Astrocyte of the spinal cord (primary cell): ENCODE measurements around the gene SLC12A3.

ENCODE experiments used
- DNase-seq: peaks from one replicate; pipeline ENCODE4 v3.0.0; 2011; ENCODE audit warnings: low read depth, low spot score
- H3K4me3 ChIP-seq: 2 replicates; pipeline ENCODE4 v1.5.1; 2011; ENCODE audit warnings: low read depth, mild to moderate bottlenecking, low read length, moderate library complexity
- CTCF ChIP-seq: IDR thresholded peaks from 2 replicates; pipeline ENCODE4 v1.5.1; 2012; ENCODE audit warnings: low read depth, mild to moderate bottlenecking, low read length, inconsistent platforms
- in situ Hi-C: cut with HindIII; loops from 2 replicates; pipeline ENCODE4 v1.10.0; 2017; ENCODE audit warnings: low sequenced_read_pairs

The SLC12A3 gene

GRCh38 chr16:56836410-56837230 is 28.4 kb upstream of the SLC12A3 start:
- in situ Hi-C loops, result no loop called here
- H3K4me3 ChIP-seq, result no peak overlapping the region
- DNase-seq, result no peak
- no peak for TF ChIP-seq CTCF

GRCh38 chr16:56838622-56839337 is 26.2 kb upstream of the SLC12A3 start:
- no peak for TF ChIP-seq CTCF
- in situ Hi-C loops, result no loop called here
- no peak overlapping the region for H3K4me3 ChIP-seq
- no peak for DNase-seq

- DNase-seq, result peak; percentile 61
- in situ Hi-C loops, result no loop called here
- no peak for TF ChIP-seq CTCF
- H3K4me3 ChIP-seq, result no peak overlapping the region
Measured at GRCh38 chr16:56841233-56841632, 23.8 kb upstream of the SLC12A3 start.

- no peak for TF ChIP-seq CTCF
- in situ Hi-C loops, result no loop called here
Measured at GRCh38 chr16:56841659-56842058, 23.3 kb upstream of the SLC12A3 start.

GRCh38 chr16:56842133-56842532 is 22.9 kb upstream of the SLC12A3 start:
- no peak overlapping the region for H3K4me3 ChIP-seq
- TF ChIP-seq CTCF, result no peak
- no peak for DNase-seq
- in situ Hi-C loops, result no loop called here

More at GRCh38 chr16:56841659-56842058, 23.3 kb upstream of the SLC12A3 start:
- no peak overlapping the region for H3K4me3 ChIP-seq
- DNase-seq, result no peak

- in situ Hi-C loops, result no loop called here
Measured at GRCh38 chr16:56844056-56844455, 21.0 kb upstream of the SLC12A3 start.

More at GRCh38 chr16:56844056-56844455, 21.0 kb upstream of the SLC12A3 start:
- H3K4me3 ChIP-seq, result no peak overlapping the region
- no peak for DNase-seq
- TF ChIP-seq CTCF, result no peak
